Neuronal stem cell (in vitro differentiated cells): ENCODE results near the gene RNF121.

Experiments
- DNase-seq: peaks from one replicate; pipeline ENCODE4 v3.0.0-alpha.2; 2013; ENCODE audit warnings: low spot score
- H2AFZ ChIP-seq: one replicate; pipeline ENCODE4 v1.6.1; 2013; ENCODE audit warnings: mild to moderate bottlenecking, low read length, inconsistent platforms
- H2AK5ac ChIP-seq: 2 replicates; pipeline ENCODE4 v1.6.1; 2013; ENCODE audit warnings: low read depth, mild to moderate bottlenecking, inconsistent platforms, low read length, moderate library complexity, mixed read lengths
- H2BK120ac ChIP-seq: 2 replicates; pipeline ENCODE4 v1.6.1; 2013; ENCODE audit warnings: low read depth, mild to moderate bottlenecking, inconsistent platforms, low read length, moderate library complexity, mixed read lengths
- H2BK12ac ChIP-seq: one replicate; pipeline ENCODE4 v1.6.1; 2013; ENCODE audit warnings: low read length, inconsistent platforms
- H2BK15ac ChIP-seq: 2 replicates; pipeline ENCODE4 v1.6.1; 2013; ENCODE audit warnings: mild to moderate bottlenecking, low read length, inconsistent platforms, mixed read lengths
- H2BK5ac ChIP-seq: one replicate; pipeline ENCODE4 v1.6.1; 2013; ENCODE audit warnings: inconsistent platforms, mild to moderate bottlenecking, low read length, moderate library complexity
- H3K14ac ChIP-seq: one replicate; pipeline ENCODE4 v1.6.1; 2013; ENCODE audit warnings: low read length, inconsistent platforms
- H3K18ac ChIP-seq: 2 replicates; pipeline ENCODE4 v1.6.1; 2013; ENCODE audit warnings: low read length, inconsistent platforms
- H3K23ac ChIP-seq: 2 replicates; pipeline ENCODE4 v1.6.1; 2013; ENCODE audit warnings: low read depth, mild to moderate bottlenecking, mixed read lengths, low read length, inconsistent platforms; ENCODE audit not compliant: poor library complexity
- H3K27ac ChIP-seq: replicated peaks from 3 replicates; pipeline ENCODE4 v1.5.1; 2013; ENCODE audit warnings: low read length, inconsistent platforms
- H3K27me3 ChIP-seq, 3 experiments: 2 replicates each; pipeline ENCODE4 v1.6.1; 2013; ENCODE audit warnings: low read length in 3 of 3, mild to moderate bottlenecking in 2 of 3, inconsistent platforms in 1 of 3, low read depth in 1 of 3, mixed read lengths in 1 of 3, moderate library complexity in 1 of 3; ENCODE audit not compliant: control insufficient read depth in 3 of 3, insufficient read depth in 3 of 3
- H3K36me3 ChIP-seq, 2 donors: replicated peaks in 1 of 2; 2 replicates each; pipeline ENCODE4 v1.6.1; 2013; ENCODE audit warnings: low read length in 2 of 2; ENCODE audit not compliant: control insufficient read depth in 2 of 2, insufficient read depth in 2 of 2
- H3K4ac ChIP-seq: 2 replicates; pipeline ENCODE4 v1.6.1; 2013; ENCODE audit warnings: inconsistent platforms, mild to moderate bottlenecking, low read length, moderate library complexity
- H3K4me1 ChIP-seq, 2 donors: 1 replicate in 1 of 2; 2 replicates in 1 of 2; pipeline ENCODE4 v1.6.1; 2013; ENCODE audit warnings: low read length in 2 of 2, low read depth in 1 of 2; ENCODE audit not compliant: control insufficient read depth in 2 of 2, insufficient read depth in 1 of 2
- H3K4me2 ChIP-seq: one replicate; pipeline ENCODE4 v1.6.1; 2013; ENCODE audit warnings: mild to moderate bottlenecking, low read length, inconsistent platforms; ENCODE audit not compliant: insufficient read depth, poor library complexity, severe bottlenecking
- H3K4me3 ChIP-seq, 2 donors: 2 replicates each; pipeline ENCODE4 v1.5.1; 2013; ENCODE audit warnings: low read length in 2 of 2, mild to moderate bottlenecking in 2 of 2, inconsistent platforms in 1 of 2, moderate library complexity in 1 of 2
- H3K79me1 ChIP-seq: one replicate; pipeline ENCODE4 v1.6.1; 2013; ENCODE audit warnings: low read depth, mild to moderate bottlenecking, inconsistent platforms, low read length, moderate library complexity
- H3K9ac ChIP-seq: one replicate; pipeline ENCODE4 v1.6.1; 2013; ENCODE audit warnings: mild to moderate bottlenecking, low read depth, low read length, inconsistent platforms; ENCODE audit not compliant: poor library complexity
- H3K9me3 ChIP-seq, 2 donors: replicated peaks in 1 of 2; 2 replicates each; pipeline versions ENCODE3 to v1.6.1; 2013; ENCODE audit warnings: low read length in 2 of 2, mild to moderate bottlenecking in 2 of 2, inconsistent platforms in 1 of 2, low read depth in 1 of 2, mixed read lengths in 1 of 2, moderate library complexity in 1 of 2; ENCODE audit not compliant: control insufficient read depth in 2 of 2, insufficient read depth in 1 of 2
- H4K8ac ChIP-seq: one replicate; pipeline ENCODE4 v1.6.1; 2013; ENCODE audit warnings: low read depth, mild to moderate bottlenecking, inconsistent platforms, low read length, moderate library complexity
- H4K91ac ChIP-seq: one replicate; pipeline ENCODE4 v1.6.1; 2013; ENCODE audit warnings: low read length, low read depth, mild to moderate bottlenecking, inconsistent platforms; ENCODE audit not compliant: poor library complexity
- WGBS, 2 donors: extraction: QIAGEN DNeasy Blood & Tissue Kit; methylation state at CpG; one replicate each; pipeline ENCODE4 v1.1.7; 2013; ENCODE audit warnings: missing lambda C conversion rate in 2 of 2, mixed read lengths in 1 of 2; ENCODE audit not compliant: insufficient read length in 2 of 2, insufficient replicate concordance in 1 of 2; ENCODE audit errors: extremely low coverage in 2 of 2; 5-methylcytosine and 5-hydroxymethylcytosine counted together

The RNF121 gene

DNA sequence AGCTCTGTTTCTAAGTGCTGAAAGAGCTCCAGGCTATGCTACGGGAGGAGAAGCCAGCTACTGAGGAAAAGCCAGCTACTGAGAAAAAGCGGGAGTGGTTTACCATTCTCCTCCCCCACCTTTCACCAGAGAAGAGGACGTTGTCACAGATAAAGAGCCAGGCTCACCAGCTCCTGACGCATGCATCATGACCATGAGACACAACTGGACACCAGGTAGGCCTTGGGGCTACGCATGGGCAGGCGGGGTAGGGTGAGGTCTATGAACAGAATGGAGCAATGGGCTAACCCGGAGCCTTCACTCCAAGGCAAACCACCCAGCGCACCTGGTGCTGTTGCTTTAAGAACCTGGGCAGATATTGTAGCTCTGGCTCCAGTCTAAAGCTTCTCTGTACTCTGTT is 71.0 kb downstream of the RNF121 start:
- no peak overlapping the region for H2BK120ac ChIP-seq
- no peak overlapping the region for H2AK5ac ChIP-seq
- no peak overlapping the region for H2AFZ ChIP-seq
- WGBS, 2 donors, result no CpG with 5 or more reads among the region's 8 CpGs
- H3K18ac ChIP-seq, result no peak overlapping the region
- H3K4me2 ChIP-seq, result no peak overlapping the region
- no peak overlapping the region for H3K4me3 ChIP-seq
- H2BK12ac ChIP-seq, result no peak overlapping the region
- H3K4ac ChIP-seq, result no peak overlapping the region
- peaks cover 0 to 4% of the 10 kb centered on the region in 2 donors for H3K4me1 ChIP-seq
- no peak overlapping the region for H4K91ac ChIP-seq
- H3K14ac ChIP-seq, result no peak overlapping the region
- H3K9me3 ChIP-seq, result no peaks in the 10 kb centered on the region
- DNase-seq, result no peak
- H4K8ac ChIP-seq, result no peak overlapping the region
- H3K27ac ChIP-seq, result no peak overlapping the region
- no peak overlapping the region for H3K9ac ChIP-seq
- no peak overlapping the region for H3K23ac ChIP-seq
- peaks cover 45 to 76% of the 10 kb centered on the region in 2 donors for H3K36me3 ChIP-seq
- H3K79me1 ChIP-seq, result peaks cover 2% of the 10 kb centered on the region
- no peak overlapping the region for H2BK5ac ChIP-seq
- no peak overlapping the region for H2BK15ac ChIP-seq
- no peaks in the 10 kb centered on the region for H3K27me3 ChIP-seq

GRCh38 chr11:72000202-72000867 is 71.5 kb downstream of the RNF121 start:
- H3K4ac ChIP-seq, result no peak overlapping the region
- H3K27ac ChIP-seq, result no peak overlapping the region
- H3K14ac ChIP-seq, result no peak overlapping the region
- no peak overlapping the region for H3K18ac ChIP-seq
- DNase-seq, result no peak
- H3K9ac ChIP-seq, result peak overlapping the region; percentile 15
- H3K79me1 ChIP-seq, result peaks cover under 1% of the 10 kb centered on the region
- H2AK5ac ChIP-seq, result no peak overlapping the region
- H3K27me3 ChIP-seq, result no peaks in the 10 kb centered on the region
- no peak overlapping the region for H2BK5ac ChIP-seq
- H3K9me3 ChIP-seq, result no peaks in the 10 kb centered on the region
- peaks cover 0 to 4% of the 10 kb centered on the region in 2 donors for H3K4me1 ChIP-seq
- no peak overlapping the region for H4K91ac ChIP-seq
- H3K36me3 ChIP-seq, result peaks cover 46 to 79% of the 10 kb centered on the region in 2 donors
- no peak overlapping the region for H2AFZ ChIP-seq
- no peak overlapping the region for H4K8ac ChIP-seq
- no peak overlapping the region for H2BK15ac ChIP-seq
- H2BK12ac ChIP-seq, result no peak overlapping the region
- no CpG with 5 or more reads among the region's 10 CpGs for WGBS, 2 donors
- no peak overlapping the region for H2BK120ac ChIP-seq
- H3K4me2 ChIP-seq, result no peak overlapping the region
- no peak overlapping the region for H3K23ac ChIP-seq
- no peak overlapping the region for H3K4me3 ChIP-seq

DNA sequence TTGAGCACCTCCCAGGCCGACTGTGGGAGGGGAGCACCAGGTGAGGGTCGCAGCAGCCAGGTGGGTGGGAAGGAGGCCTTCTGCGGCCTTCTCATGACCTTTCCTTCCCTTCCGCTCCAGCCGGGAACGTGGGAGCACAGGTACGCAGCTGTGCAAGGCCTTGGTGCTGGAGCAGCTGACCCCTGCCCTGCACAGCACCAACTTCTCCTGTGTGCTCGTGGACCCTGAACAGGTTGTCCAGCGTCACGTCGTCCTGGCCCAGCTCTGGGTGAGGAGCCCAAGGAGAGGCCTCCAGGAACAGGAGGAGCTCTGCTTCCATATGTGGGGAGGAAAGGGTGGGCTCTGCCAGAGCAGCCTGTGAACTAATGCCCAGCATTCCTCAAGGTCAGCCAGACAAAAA is 72.4 kb downstream of the RNF121 start:
- no peak overlapping the region for H3K27ac ChIP-seq
- no peak overlapping the region for H3K14ac ChIP-seq
- H2BK12ac ChIP-seq, result no peak overlapping the region
- H2AK5ac ChIP-seq, result no peak overlapping the region
- DNase-seq, result no peak
- H3K27me3 ChIP-seq, result no peaks in the 10 kb centered on the region
- no peak overlapping the region for H3K4ac ChIP-seq
- no peaks in the 10 kb centered on the region for H3K79me1 ChIP-seq
- no CpG with 5 or more reads among the region's 11 CpGs for WGBS, 2 donors
- no peaks in the 10 kb centered on the region for H3K9me3 ChIP-seq
- H3K18ac ChIP-seq, result no peak overlapping the region
- no peak overlapping the region for H2BK15ac ChIP-seq
- no peak overlapping the region for H2BK120ac ChIP-seq
- peaks cover 54 to 80% of the 10 kb centered on the region in 2 donors for H3K36me3 ChIP-seq
- peak overlapping the region; percentile 61 for H3K23ac ChIP-seq
- no peak overlapping the region for H3K9ac ChIP-seq
- no peak overlapping the region for H3K4me3 ChIP-seq
- no peak overlapping the region for H2BK5ac ChIP-seq
- no peak overlapping the region for H4K91ac ChIP-seq
- peaks cover 0 to 4% of the 10 kb centered on the region in 2 donors for H3K4me1 ChIP-seq
- peak overlapping the region; percentile 7 for H4K8ac ChIP-seq
- H3K4me2 ChIP-seq, result no peak overlapping the region
- H2AFZ ChIP-seq, result no peak overlapping the region

GRCh38 chr11:72001834-72002591 is 73.2 kb downstream of the RNF121 start:
- Histone ChIP-seq H4K91ac (no peak overlapping the region), H4K8ac (peak overlapping the region; percentile 7), H2BK12ac (no peak overlapping the region), H3K4me2 (no peak overlapping the region), H3K4me3 (no peak overlapping the region), H3K9me3 (no peaks in the 10 kb centered on the region), H3K4ac (no peak overlapping the region), H2AFZ (no peak overlapping the region), H3K23ac (peak overlapping the region; percentile 17), H2BK120ac (no peak overlapping the region), H3K18ac (no peak overlapping the region), H3K14ac (no peak overlapping the region), H3K9ac (peak overlapping the region; percentile 22), H2BK15ac (no peak overlapping the region), H2AK5ac (no peak overlapping the region), H2BK5ac (no peak overlapping the region), H3K27ac (no peak overlapping the region), H3K27me3 (no peaks in the 10 kb centered on the region), H3K79me1 (no peaks in the 10 kb centered on the region), H3K36me3 (peaks cover 60 to 87% of the 10 kb centered on the region in 2 donors), H3K4me1 (peaks cover 0 to 4% of the 10 kb centered on the region in 2 donors)
- WGBS, 2 donors, result no CpG with 5 or more reads among the region's 10 CpGs
- no peak for DNase-seq
